ENCODE results near the gene CHD6.

The CHD6 gene

GRCh38 chr20:41406353-41406752 lies 211.8 kb downstream of the CHD6 start:
- H3K27ac ChIP-seq: no peak overlapping the region
- DNase-seq (ENCODE audit: low spot score): no peak
- ChIA-PET CTCF (no interaction called here), POLR2A (ENCODE audit: low non-redundant PET) (no interaction called here)
- TF ChIP-seq CTCF (conservative IDR thresholded peaks at IDR 0.05; ENCODE audit: low read depth): no peak

DNA sequence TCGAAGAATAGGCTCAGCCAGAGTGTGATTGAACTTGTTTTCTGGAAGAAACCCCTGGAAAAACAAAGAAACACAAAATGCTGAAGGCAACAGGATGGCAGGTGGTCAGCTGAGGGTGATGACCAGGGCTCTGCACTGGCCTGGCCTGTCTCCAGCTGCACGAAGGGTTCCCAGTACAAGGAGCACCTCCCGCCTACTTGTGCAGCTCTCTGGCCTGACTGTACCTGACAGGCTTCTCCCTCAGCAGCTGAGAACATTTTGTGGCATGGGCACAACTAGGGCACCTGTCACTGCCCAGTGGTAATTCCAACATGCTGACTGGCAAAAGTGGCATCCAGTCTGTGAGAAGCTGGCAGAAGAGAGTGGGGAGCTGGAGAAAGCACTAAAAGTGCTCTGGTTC lies 212.7 kb downstream of the CHD6 start:
- CTCF ChIA-PET: interaction anchor here (0.6 kb wide), 1 partner anchor 1937 kb away, joined by 3 read pairs; no protein-coding TSS in a partner anchor
- TF ChIP-seq CTCF (conservative IDR thresholded peaks at IDR 0.05; ENCODE audit: low read depth): no peak

DNA sequence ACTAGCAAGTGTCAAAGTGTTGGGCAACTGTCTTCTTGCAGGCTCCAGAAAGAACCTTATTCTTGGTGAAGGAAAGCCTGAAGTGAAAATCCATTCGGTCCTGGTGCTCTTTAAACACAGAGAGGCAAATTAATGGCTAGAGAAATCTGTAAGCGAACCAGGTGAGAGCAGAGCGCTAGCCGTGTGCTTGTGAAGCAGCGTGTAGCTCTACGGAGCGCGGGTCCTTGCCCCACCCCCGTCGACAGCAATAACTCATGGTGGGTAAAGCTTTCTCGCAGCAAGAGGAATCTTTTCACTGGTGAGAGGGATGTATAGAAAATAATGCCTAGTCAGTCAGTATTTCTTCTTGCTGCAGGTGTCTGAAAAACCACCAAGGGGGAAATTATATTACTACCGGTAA lies 214.6 kb downstream of the CHD6 start:
- DNase-seq (ENCODE audit: low spot score): no peak
- ChIA-PET CTCF (no interaction called here), POLR2A (ENCODE audit: low non-redundant PET) (interaction anchor here (0.7 kb wide), 1 partner anchor 46 kb away, joined by 3 read pairs; no protein-coding TSS in a partner anchor)
- H3K27ac ChIP-seq: no peak overlapping the region
- no peak for TF ChIP-seq CTCF (conservative IDR thresholded peaks at IDR 0.05; ENCODE audit: low read depth)

More for the DNA sequence above, 212.7 kb downstream of the CHD6 start:
- no peak for DNase-seq (ENCODE audit: low spot score)
- POLR2A ChIA-PET (ENCODE audit: low non-redundant PET): no interaction called here
- H3K27ac ChIP-seq: no peak overlapping the region

DNA sequence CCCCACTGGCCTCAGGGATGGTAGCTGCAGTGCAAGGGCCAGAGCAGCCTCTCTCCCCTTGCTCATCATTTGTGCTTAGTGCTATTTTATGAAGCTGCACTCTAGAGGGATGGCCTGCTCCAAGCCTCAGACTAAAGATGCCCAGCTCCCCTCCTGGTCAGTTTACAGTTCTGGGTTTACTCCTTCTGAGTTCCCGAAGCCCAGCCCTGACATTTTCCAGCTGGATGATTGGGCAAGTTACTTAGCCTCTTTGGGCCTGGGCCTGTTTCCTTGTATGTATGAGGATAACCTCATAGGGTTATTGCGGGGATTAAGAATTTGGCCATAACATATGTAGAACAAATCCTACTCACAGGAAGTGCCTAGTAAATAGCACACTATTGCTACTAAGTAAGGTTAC lies 219.8 kb downstream of the CHD6 start:
- POLR2A ChIA-PET (ENCODE audit: low non-redundant PET): interaction anchor here (0.9 kb wide), 1 partner anchor 54 kb away, joined by 5 read pairs; no protein-coding TSS in a partner anchor
- DNase-seq (ENCODE audit: low spot score): no peak
- no peak overlapping the region for H3K27ac ChIP-seq
- no peak for TF ChIP-seq CTCF (conservative IDR thresholded peaks at IDR 0.05; ENCODE audit: low read depth)
- CTCF ChIA-PET: interaction anchor here (0.6 to 1.1 kb wide), 7 partner anchors 25 to 432 kb away, joined by 3 read pairs; no protein-coding TSS in a partner anchor

- no peak for TF ChIP-seq CTCF (conservative IDR thresholded peaks at IDR 0.05; ENCODE audit: low read depth)
- no peak overlapping the region for H3K27ac ChIP-seq
- no peak for DNase-seq (ENCODE audit: low spot score)
- POLR2A ChIA-PET (ENCODE audit: low non-redundant PET): no interaction called here
- CTCF ChIA-PET: interaction anchor here (0.5 to 0.6 kb wide), 2 partner anchors 15 to 103 kb away, joined by 3 read pairs; no protein-coding TSS in a partner anchor
These were observed 222.2 kb downstream of the CHD6 start for GRCh38 chr20:41395667-41396664.

DNA sequence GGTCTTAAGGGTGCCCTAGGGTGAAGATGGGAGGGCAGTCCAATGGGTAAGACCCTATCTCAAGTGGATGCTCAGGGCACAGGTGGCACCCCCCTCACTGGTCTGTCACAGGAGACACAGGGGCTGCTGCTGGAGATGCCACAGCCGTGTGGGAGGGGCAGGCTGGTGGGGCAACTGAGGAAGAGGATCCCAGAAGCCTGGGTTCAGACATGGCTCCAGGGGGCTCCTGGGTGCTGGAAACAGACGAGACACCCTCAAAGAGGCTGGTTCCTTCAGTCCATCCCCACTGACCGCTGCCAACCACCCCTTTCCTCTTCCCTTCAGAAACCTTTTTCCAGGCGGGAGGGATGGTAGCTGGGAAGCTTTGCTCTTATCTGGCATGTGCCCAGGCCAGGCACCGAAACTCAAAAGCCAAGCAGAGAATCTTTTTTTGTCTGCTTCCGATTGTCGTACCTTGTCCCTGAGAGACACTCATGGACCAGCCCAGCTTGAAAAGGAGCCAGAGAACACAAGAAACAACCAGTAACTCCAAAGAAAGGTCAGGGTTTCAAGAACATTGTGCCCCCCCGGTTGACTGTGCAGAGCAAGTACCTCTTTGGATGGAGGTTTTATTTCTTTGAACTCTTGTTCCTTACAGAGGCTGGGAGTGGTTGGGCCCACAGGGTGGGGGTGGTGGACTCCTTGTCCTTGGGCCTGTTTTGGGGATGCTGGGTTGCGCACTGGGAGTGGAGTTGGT lies 223.1 kb downstream of the CHD6 start:
- TF ChIP-seq CTCF (conservative IDR thresholded peaks at IDR 0.05; ENCODE audit: low read depth): no peak
- H3K27ac ChIP-seq: no peak overlapping the region
- no peak for DNase-seq (ENCODE audit: low spot score)
- ChIA-PET CTCF (no interaction called here), POLR2A (ENCODE audit: low non-redundant PET) (no interaction called here)
